Right lobe of liver (tissue), 5 donors: ENCODE results near the gene AGAP6. TPM values are rescaled to one million over a fixed set of nuclear protein-coding genes. Genes with fewer than 3 reads are reported as not detected.

Experiments used
- small RNA-seq, 2 experiments: library from RNA; depleted of rRNA; stranded (forward); fragments of <200 nt; gene quantifications; one replicate each; pipeline ENCODE3, GENCODE V24; 2016
- total RNA-seq, 6 experiments: library from RNA; depleted of rRNA in 2 of 6; stranded (reverse); fragments of >200 nt in 2 of 6; fragmentation: NEBNext Ultra II Directional in 3 of 6; extraction: Animal tissue kit (Norgen Biotek cat#: 25700) in 3 of 6; gene quantifications; one replicate each; pipeline versions ENCODE4 v1.1.0 to v1.2.4, GENCODE V29; 2016 to 2023
- donor health status: DM: no; HTN: no; CAD: no.
- donor health status: DM: no; HTN: no; CAD: no.
- donor health status: DM: no; HTN: yes; CAD: no.
- donor health status: DM: no; HTN: yes; CAD: no.

The AGAP6 gene
- total RNA-seq, 6 experiments from 2014 or later: 4.4 to 8.8 (median 6.3) TPM

Small RNA genes within 50 kb of the gene (small RNA-seq; reads per million reads assigned to genes)
- 0 reads per million in 2 experiments for gene RNA5SP317
- gene SNORA74C-2: 0 reads per million in 2 experiments

Other genes with a start within 250 kb of the AGAP6 start
- gene OGDHL, start 226.1 kb upstream of the AGAP6 start, total RNA-seq: 10 to 100 TPM; 60.4 to 98.5 (median 76.8) TPM
- gene PARG, start 46.4 kb upstream of the AGAP6 start, total RNA-seq: 10 to 100 TPM in 3 of 6 experiments, 1 to 10 TPM in 3; 9.4 to 14.1 (median 10.0) TPM
- gene TIMM23B, start 46.4 kb upstream of the AGAP6 start, total RNA-seq: 10 to 100 TPM in 2 of 6 experiments, 1 to 10 TPM in 4; 5.5 to 11.2 (median 9.7) TPM
- gene WASHC2A, start 79.5 kb downstream of the AGAP6 start, total RNA-seq: 10 to 100 TPM in 5 of 6 experiments, 1 to 10 TPM in 1; 9.5 to 26.1 (median 19.7) TPM